Activated B cell treated with CpG ODN at 0.5 μM for 24 hours (primary cell): Measurements from ENCODE around the gene SAMD14. TPM values are rescaled to one million over a fixed set of nuclear protein-coding genes. Genes with fewer than 3 reads are reported as not detected.

ENCODE experiments used
- ATAC-seq: fragments of 200-7000 bp; cut with Tn5 transposase; one replicate; pipeline ENCODE4 v1.10.0; 2021; ENCODE audit warnings: low read depth, mild to moderate bottlenecking, moderate library complexity
- CTCF ChIA-PET: fragments of 350-600 bp; sonication (Branson Sonifier 250); formaldehyde crosslinking; loops from one replicate; lab custom pipeline; 2021; ENCODE audit warnings: antibody characterized with exemption; lab: Charles Lee
- POLR2A ChIA-PET: fragments of 350-600 bp; sonication (Branson Sonifier 250); formaldehyde crosslinking; loops from one replicate; lab custom pipeline; 2021; ENCODE audit warnings: antibody characterized with exemption; lab: Charles Lee
- DNase-seq: peaks from one replicate; pipeline ENCODE4 v3.0.0; 2022
- H3K27ac Mint-ChIP-seq: one replicate; pipeline ENCODE4 v1.8.0; 2020; ENCODE audit warnings: mixed read lengths
- H3K27me3 Mint-ChIP-seq: one replicate; pipeline ENCODE4 v1.8.0; 2021; ENCODE audit warnings: mixed read lengths
- H3K36me3 Mint-ChIP-seq: one replicate; pipeline ENCODE4 v1.8.0; 2021; ENCODE audit warnings: low read depth, mixed read lengths
- H3K4me1 Mint-ChIP-seq: one replicate; pipeline ENCODE4 v1.8.0; 2021; ENCODE audit warnings: mixed read lengths
- H3K4me3 Mint-ChIP-seq: one replicate; pipeline ENCODE4 v1.8.0; 2020; ENCODE audit warnings: mild to moderate bottlenecking, mixed read lengths
- H3K9me3 Mint-ChIP-seq: one replicate; pipeline ENCODE4 v1.8.0; 2020; ENCODE audit warnings: mixed read lengths
- intact Hi-C: fragments of 100-400 bp; cut with micrococcal nuclease; formaldehyde crosslinking; loops from one replicate; pipeline ENCODE4 v1.15.1; 2024
- total RNA-seq: library from RNA; stranded (reverse); gene quantifications from 2 replicates; pipeline ENCODE4 v1.2.3, GENCODE V29; 2022
- TF ChIP-seq, protein P1 (sequence below): fragments of 200-600 bp; IDR thresholded peaks from one replicate; pipeline ENCODE4 v1.8.0; 2022; ENCODE audit warnings: antibody characterized with exemption, mild to moderate bottlenecking

SAMD14 gene
- total RNA-seq, 1 donor from 2014 or later: 4.7 TPM

DNA sequence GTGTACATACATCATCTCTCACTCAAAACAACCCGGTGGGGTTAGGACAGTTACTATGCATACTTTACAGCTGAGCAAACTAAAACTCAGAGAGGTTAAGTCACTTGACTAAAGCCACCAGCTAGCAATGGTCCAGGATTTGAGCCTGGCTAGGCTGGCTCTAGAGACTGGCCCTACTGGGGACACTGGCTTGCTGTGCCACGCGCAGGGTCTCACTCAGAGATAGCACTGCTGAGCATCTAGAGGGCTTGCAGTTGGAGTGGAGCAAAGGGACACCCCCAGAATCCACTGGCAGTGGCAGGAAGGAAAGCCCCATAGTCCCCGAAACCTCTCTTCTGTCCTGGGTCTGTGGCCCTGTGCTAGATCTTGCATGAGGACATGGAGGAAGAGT is 11.1 kb downstream of the SAMD14 start:
- CTCF ChIA-PET: interaction anchor here (1.5 kb wide), 1 partner anchor 20 kb away, joined by 5 read pairs; no protein-coding TSS in a partner anchor
- DNase-seq (no peak), ATAC-seq (no peak)
- TF ChIP-seq, protein P1, sequence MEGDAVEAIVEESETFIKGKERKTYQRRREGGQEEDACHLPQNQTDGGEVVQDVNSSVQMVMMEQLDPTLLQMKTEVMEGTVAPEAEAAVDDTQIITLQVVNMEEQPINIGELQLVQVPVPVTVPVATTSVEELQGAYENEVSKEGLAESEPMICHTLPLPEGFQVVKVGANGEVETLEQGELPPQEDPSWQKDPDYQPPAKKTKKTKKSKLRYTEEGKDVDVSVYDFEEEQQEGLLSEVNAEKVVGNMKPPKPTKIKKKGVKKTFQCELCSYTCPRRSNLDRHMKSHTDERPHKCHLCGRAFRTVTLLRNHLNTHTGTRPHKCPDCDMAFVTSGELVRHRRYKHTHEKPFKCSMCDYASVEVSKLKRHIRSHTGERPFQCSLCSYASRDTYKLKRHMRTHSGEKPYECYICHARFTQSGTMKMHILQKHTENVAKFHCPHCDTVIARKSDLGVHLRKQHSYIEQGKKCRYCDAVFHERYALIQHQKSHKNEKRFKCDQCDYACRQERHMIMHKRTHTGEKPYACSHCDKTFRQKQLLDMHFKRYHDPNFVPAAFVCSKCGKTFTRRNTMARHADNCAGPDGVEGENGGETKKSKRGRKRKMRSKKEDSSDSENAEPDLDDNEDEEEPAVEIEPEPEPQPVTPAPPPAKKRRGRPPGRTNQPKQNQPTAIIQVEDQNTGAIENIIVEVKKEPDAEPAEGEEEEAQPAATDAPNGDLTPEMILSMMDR: no peak
- intact Hi-C loops: no loop called here
- Mint-ChIP-seq H3K27ac (no peak overlapping the region), H3K4me3 (no peak overlapping the region), H3K27me3 (peaks cover 43% of the 10 kb centered on the region), H3K36me3 (no peaks in the 10 kb centered on the region), H3K9me3 (no peaks in the 10 kb centered on the region), H3K4me1 (peaks cover 14% of the 10 kb centered on the region)
- POLR2A ChIA-PET: interaction anchor here (0.6 to 1.7 kb wide), 2 partner anchors 9 to 34 kb away, joined by 3 to 4 read pairs; no protein-coding TSS in a partner anchor

DNA sequence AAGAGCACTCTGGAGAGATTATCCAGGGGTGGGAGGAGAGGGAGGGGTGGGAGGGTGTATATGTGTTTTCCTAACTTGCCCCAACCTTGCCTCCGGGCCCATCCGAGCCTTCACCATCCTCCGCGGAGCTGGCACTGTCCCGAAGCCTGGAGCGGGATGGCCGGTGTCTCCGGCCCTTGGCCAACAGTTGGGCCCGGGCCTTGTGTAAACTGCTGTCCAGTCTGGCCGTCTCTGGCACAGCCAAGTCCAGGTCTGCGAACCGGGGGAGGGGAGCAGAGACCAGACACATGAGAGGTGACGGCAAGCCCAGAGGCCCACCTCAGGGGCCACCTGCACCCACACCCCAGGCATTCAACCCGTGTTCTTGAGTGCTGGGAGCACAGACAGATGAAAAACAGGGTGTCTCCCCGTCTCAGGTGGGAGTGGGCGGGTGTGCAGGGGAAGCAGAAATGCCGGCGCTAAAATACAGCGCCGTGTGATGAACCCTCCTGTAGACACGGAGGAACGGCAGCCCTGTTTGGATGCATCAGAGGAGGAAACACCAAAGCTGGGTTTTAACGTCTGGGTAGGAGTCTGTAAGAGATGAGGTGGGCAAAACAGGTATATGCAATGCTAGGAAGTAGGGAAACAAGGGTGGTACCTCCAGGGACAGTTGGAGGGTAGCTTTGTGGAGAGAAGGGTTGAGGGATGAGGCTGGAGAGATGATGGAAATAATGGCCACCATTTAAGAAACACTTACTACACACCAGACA is 11.7 kb downstream of the SAMD14 start:
- TF ChIP-seq, protein P1: no peak
- POLR2A ChIA-PET: interaction anchor here (0.9 to 1.8 kb wide), 3 partner anchors 10 to 14 kb away, joined by 3 to 6 read pairs (median 4); partner anchors contain the start of gene SAMD14
- intact Hi-C loops: no loop called here
- Mint-ChIP-seq H3K4me1 (peaks cover 14% of the 10 kb centered on the region), H3K36me3 (no peaks in the 10 kb centered on the region), H3K27me3 (peaks cover 45% of the 10 kb centered on the region), H3K4me3 (no peak overlapping the region), H3K9me3 (no peaks in the 10 kb centered on the region), H3K27ac (no peak overlapping the region)
- ATAC-seq: no peak
- no peak for DNase-seq
- CTCF ChIA-PET: interaction anchor here (1.3 to 3.1 kb wide), 10 partner anchors 22 to 156 kb away, joined by 3 to 18 read pairs (median 9); partner anchors contain the start of genes SGCA and TMEM92

DNA sequence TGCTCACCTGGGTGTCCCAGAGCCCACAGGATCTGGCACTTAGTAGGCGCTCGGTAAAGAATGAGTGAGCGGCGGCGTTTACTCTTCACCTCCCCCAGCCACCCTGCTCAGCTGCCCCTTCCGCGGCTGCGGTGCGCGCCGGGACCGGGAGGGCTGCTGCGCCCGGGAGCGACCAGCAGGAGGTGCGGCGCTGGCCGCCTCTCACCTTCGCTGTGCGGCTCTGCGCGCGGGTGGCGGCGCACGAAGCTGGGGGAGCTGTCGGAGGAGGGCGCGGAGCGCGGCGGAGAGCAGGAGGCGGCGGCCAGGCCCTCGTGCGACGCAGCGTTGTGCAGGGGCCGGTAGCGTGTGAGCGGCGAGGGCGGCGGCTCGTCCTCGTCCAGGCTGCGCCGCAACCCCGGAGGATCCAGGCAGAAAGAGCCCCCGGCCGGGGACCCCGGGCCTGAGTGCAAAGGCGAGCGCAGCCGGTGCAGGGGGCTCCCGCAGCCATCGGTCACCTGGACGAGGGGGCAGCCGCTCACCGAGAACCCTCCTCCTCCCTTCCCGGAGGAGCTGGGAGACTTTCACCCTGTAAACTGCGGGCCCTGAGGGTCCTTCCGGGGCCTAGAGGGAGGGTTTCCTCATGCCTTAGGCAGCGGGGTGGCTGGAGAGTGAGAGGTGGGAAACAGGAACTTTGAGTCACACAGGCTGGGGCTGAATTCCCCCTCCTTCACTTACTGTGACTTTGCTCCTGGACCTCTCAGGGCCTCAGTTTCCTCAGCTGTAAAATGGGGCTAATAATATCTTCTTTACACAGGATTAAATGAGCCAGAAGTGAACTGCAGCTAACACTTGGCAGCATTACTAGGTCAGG is 12.5 kb downstream of the SAMD14 start:
- Mint-ChIP-seq H3K27me3 (peaks cover 42% of the 10 kb centered on the region), H3K27ac (no peak overlapping the region), H3K36me3 (no peaks in the 10 kb centered on the region), H3K4me1 (peaks cover 14% of the 10 kb centered on the region), H3K9me3 (no peaks in the 10 kb centered on the region), H3K4me3 (peak overlapping the region; percentile 62)
- TF ChIP-seq, protein P1: no peak
- DNase-seq: peak; percentile 63
- ChIA-PET POLR2A (interaction anchor here (0.9 to 1.8 kb wide), 4 partner anchors 10 to 31 kb away, joined by 3 to 10 read pairs (median 5); partner anchors contain the start of gene SAMD14), CTCF (interaction anchor here (0.6 to 3.1 kb wide), 18 partner anchors 15 to 179 kb away, joined by 3 to 18 read pairs (median 6); partner anchors contain the start of genes SGCA and TMEM92)
- peak; percentile 97 for ATAC-seq
- intact Hi-C loops: loop anchor here (1.0 to 2.0 kb wide), 4 partner anchors 13 to 180 kb away; partner anchors contain the start of genes PDK2 and SAMD14

DNA sequence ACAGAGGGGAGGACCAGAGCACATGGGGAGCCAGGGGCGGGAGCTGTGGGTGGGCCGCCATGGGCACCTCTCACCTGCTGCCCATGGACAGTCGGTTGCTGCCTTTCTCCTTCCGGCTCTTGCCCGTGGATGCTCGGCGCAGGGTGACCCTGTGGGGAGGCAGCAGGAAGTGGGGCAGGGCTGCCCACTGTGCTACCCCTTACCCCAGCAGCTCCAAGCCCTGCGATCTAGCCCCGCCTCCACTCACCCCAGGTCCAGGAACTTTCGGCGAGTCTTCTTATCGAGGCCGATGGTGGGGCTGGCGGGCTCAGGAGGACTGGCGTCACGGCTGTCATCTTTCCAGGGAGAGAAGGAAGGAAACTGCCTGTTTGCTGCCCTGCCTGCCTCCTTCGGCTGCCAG is 14.2 kb downstream of the SAMD14 start:
- Mint-ChIP-seq H3K36me3 (peaks cover 2% of the 10 kb centered on the region), H3K27me3 (peaks cover 39% of the 10 kb centered on the region), H3K4me3 (no peak overlapping the region), H3K9me3 (no peaks in the 10 kb centered on the region), H3K4me1 (peaks cover 14% of the 10 kb centered on the region), H3K27ac (no peak overlapping the region)
- ATAC-seq: no peak
- TF ChIP-seq, protein P1: no peak
- no peak for DNase-seq
- ChIA-PET POLR2A (no interaction called here), CTCF (interaction anchor here (1.5 to 3.1 kb wide), 6 partner anchors 22 to 158 kb away, joined by 4 to 13 read pairs (median 10); no protein-coding TSS in a partner anchor)
- intact Hi-C loops: loop anchor here (1.0 to 2.0 kb wide), 3 partner anchors 21 to 155 kb away; partner anchors contain the start of gene PDK2
